GM12892 (cell line): ENCODE measurements around the gene ESYT1.

Experiments
- POLR2A ChIP-seq: IDR thresholded peaks from 2 replicates; pipeline ENCODE4 v1.6.1; 2011; ENCODE audit warnings: low read depth, low read length, control low read depth
- POLR2AphosphoS5 ChIP-seq: IDR thresholded peaks from 2 replicates; pipeline ENCODE4 v1.6.1; 2011; ENCODE audit warnings: low read depth, low read length, control low read depth

DNA sequence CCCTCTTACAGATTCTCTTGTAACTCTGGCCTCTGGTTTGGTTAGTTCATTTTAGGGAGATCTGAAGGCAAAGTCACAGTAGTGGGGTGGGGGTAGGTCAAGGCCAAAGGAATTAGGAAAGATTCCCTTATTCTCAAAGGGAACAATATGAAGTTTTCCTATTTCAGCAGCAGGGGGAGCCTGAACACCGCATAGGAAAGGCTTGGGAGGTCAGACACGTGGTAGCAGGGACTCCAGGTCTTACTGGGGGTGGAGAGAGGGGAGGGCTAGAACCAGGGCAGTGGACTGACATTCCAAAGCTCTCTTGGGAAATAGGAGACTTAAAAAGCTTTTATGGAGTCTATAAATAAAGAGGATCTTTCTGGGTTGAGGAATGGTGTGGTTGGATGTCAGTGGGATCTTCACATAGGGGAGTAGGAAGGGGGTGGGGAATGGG is 8.7 kb upstream of the ESYT1 start:
- TF ChIP-seq POLR2A (no peak), POLR2AphosphoS5 (no peak)
